ENCODE measurements around the gene BRSK1. TPM values are rescaled to one million over a fixed set of nuclear protein-coding genes. Genes with fewer than 3 reads are reported as not detected.

BRSK1 gene
- total RNA-seq, 8 experiments from 2014 or later: 1.4 to 102 (median 77.8) TPM

DNA sequence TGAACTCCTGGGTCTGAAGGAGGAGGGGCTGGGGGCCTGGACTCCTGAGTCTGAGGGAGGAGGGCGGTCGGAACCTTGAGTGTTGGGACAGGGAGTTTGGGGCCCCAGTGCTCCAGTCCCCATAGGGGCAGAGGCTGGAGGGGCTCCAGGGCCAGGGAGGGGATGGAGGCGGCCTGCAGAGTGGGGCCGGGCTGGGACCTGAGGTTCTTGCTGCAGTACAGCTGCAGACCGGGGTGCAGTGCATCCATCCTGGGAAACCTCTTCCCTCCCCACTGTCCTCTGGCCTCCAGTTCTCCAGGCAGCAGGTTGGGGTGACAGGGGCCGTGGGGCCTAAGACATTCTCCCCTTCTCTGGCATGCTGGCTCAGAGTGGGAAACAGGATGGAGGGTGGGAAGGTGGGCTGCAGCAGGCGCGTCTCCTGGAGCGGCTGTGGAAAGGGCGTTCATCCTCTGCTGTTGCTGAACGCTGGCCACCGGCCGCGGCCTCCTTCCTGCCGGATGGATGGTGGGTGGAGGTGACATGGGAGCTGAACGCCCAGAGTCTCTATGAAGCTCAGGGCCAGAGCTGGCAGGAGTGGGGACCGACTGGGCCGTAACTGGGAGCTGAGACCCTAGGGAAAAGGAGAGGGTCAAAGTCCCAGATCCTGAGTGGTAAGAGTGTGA lies 1.6 kb downstream of the BRSK1 start:
- peaks cover 21 to 27% of the 10 kb centered on the region in 2 donors for H3K4me1 ChIP-seq (replicated peaks in 1 of 2)
- peak in 6 of 8 experiments; percentile 5 to 78 (median 10) for ATAC-seq (replicated peaks in 6 of 8)
- peak overlapping the region; percentile 91 to 100 (median 100) for H3K4me3 ChIP-seq
- peak overlapping the region; percentile 97 to 98 for H3K27ac ChIP-seq
- WGBS, 10 experiments: 39 to 92% (median 55%) methylated on average over 2 to 7 of the region's 18 CpGs; no CpG with 5 or more reads in 5 of the 10 experiments
- in situ Hi-C loops (cut with MboI; ENCODE audit: low pct_unique_long_range_greater_than_20kb in 2 of 9, low sequenced_read_pairs in 9 of 9, unreplicated experiment in 9 of 9): no loop called here

DNA sequence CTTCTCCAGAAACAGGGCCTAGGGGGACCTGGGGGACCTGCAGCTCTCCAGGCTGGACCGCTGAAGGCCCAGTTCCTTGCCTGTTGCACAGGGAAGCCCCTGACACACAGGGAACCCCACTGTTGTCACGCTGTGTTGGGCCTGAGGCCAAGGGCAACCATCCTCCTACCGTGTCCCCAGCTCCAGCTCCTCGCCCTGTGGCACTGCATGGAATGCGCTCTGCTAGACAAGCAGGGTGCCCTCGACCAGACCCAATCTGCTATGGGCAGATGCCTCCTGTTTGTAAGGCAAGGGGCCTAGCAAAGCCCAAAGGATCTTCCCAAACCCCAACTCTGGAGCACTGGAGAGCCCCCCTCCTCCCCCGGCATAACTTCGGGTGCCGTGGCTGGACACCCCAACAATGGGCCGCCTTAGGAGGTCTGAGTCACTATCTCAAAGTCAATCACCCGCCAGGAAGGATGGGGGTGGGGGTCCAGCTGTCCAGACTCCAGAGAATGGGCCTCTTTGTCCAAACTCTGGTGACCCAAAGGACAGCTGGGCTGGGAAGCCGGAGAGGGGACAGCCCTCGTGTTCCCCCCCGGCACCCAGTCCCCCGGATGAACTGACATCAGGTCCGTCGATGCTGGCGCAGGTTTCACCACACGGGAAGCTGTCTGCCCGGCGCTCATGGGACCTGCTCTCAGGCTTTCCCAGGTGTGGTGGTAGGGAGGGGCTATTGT lies 3.7 kb downstream of the BRSK1 start:
- ATAC-seq (replicated peaks in 6 of 8): no peak
- in situ Hi-C loops (cut with MboI; ENCODE audit: low pct_unique_long_range_greater_than_20kb in 2 of 9, low sequenced_read_pairs in 9 of 9, unreplicated experiment in 9 of 9): no loop called here
- H3K4me3 ChIP-seq: no peak overlapping the region
- H3K27ac ChIP-seq: no peak overlapping the region
- H3K4me1 ChIP-seq (replicated peaks in 1 of 2): peaks cover 10 to 17% of the 10 kb centered on the region in 2 donors
- WGBS, 10 experiments: 63 to 97% (median 93%) methylated on average over 3 to 6 of the region's 21 CpGs; no CpG with 5 or more reads in 7 of the 10 experiments

DNA sequence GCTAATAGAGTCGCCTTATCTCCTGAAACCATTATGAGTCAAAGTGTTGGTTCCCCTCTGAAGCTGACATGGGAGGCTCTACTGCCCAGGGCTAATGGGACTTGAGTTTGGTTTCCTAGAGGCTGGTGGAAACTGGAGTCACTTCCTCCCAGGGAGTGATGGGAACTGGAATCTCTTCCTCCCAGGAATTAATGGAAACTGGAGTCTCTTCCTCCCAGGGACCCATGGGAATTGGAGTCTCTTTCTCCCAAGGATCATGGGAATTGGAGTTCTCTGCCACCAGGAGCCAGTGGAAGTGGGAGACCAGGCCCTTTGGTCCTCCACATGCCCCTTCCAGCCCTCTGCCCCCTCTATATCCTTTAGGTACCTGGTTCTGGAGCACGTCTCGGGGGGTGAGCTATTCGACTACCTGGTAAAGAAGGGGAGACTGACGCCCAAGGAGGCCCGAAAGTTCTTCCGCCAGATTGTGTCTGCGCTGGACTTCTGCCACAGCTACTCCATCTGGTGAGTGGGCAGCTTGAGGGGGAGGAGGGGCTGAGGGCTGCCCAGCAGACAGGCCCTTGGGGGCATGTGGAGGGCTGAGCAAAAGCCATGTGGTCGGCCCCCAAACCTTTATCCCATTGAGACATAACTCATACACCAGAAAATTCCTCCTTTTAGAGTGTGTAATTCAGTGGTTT lies 5.5 kb downstream of the BRSK1 start:
- Histone ChIP-seq H3K27ac (no peak overlapping the region), H3K4me1 (replicated peaks in 1 of 2) (peaks cover 4 to 6% of the 10 kb centered on the region in 2 donors), H3K4me3 (no peak overlapping the region)
- in situ Hi-C loops (cut with MboI; ENCODE audit: low pct_unique_long_range_greater_than_20kb in 2 of 9, low sequenced_read_pairs in 9 of 9, unreplicated experiment in 9 of 9): no loop called here
- WGBS, 10 experiments: 83 to 100% (median 100%) methylated on average over 1 of the region's 9 CpGs; no CpG with 5 or more reads in 5 of the 10 experiments
- ATAC-seq (replicated peaks in 6 of 8): peak in 1 of 8 experiments; percentile 45

DNA sequence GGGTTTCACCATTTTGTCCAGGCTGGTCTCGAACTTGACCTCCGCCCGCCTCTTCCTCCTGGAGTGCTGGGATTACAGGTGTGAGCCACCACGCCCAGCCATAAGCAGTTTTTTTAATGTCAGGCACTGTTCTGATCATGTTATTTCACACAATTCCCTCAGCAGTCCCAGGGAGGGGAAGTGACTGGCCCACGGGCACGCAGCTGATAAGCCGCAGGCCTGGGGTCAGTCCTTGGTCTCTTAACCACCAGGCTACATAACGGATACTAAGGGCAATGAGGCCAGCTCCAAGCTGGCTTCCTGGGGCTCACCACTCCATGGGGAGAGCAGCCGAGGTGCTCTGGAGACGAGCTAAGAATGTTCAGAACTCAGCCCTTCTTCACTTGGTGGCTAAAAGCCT lies 13.5 kb downstream of the BRSK1 start:
- Histone ChIP-seq H3K27ac (no peak overlapping the region), H3K4me3 (no peak overlapping the region), H3K4me1 (replicated peaks in 1 of 2) (peaks cover 18% of the 10 kb centered on the region in 2 donors)
- 83 to 100% (median 96%) methylated on average over 1 to 6 of the region's 10 CpGs; no CpG with 5 or more reads in 6 of the 10 experiments for WGBS, 10 experiments
- ATAC-seq (replicated peaks in 6 of 8): no peak
- in situ Hi-C loops (cut with MboI; ENCODE audit: low pct_unique_long_range_greater_than_20kb in 2 of 9, low sequenced_read_pairs in 9 of 9, unreplicated experiment in 9 of 9): no loop called here

DNA sequence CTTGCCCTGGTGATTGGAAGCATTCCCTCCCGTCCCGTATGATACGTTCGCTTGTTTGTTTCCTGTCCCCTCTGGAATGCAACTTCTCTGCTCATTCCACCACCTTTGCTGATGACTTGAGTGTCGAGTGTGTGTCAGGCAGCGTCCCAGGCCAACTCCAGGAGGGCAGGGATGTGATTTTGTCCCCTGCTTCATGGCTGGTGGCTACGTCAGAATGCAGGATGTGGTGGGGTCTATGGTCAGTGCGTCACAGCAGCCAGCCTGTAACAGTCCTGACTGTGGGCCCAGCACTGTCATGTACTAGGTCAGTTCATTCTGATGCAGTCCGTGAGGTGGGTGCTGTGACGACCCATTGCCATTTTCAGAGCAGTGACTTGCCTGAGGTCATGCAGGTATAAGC lies 16.2 kb downstream of the BRSK1 start:
- Histone ChIP-seq H3K4me3 (no peak overlapping the region), H3K4me1 (replicated peaks in 1 of 2) (peaks cover 18% of the 10 kb centered on the region in 2 donors), H3K27ac (peak overlapping the region in 1 of 2 donors; percentile 71)
- in situ Hi-C loops (cut with MboI; ENCODE audit: low pct_unique_long_range_greater_than_20kb in 2 of 9, low sequenced_read_pairs in 9 of 9, unreplicated experiment in 9 of 9): no loop called here
- no peak for ATAC-seq (replicated peaks in 6 of 8)
- 20 to 100% (median 98%) methylated on average over 1 to 8 of the region's 10 CpGs; no CpG with 5 or more reads in 6 of the 10 experiments for WGBS, 10 experiments

DNA sequence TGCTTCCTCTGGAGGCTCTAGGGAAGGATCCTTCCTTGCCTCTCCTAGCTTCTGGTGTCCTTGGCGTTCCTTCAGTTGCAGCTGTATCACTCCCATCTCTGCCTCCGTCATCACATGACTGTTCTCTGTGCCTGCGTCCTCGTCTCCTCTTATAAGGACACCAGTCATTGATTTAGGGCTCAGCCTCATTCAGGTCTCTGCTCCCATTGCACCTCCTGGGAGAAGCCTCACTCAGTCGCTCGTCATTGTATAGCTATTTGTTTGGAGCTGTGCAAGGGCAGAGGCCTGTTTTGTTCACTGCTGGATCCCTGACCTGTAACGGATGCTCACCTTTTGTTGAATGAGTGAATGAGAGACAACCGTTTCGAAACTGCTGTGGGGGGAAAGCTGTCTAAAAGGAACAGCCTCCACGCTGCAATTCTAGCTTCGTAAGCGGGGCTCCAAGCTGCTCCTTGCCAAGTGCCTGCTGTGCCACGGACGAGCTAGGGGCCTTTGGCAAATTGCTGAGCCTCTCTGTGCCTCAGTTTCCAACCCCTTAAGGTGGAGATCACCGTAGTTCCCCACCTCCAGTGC lies 17.2 kb downstream of the BRSK1 start:
- peak overlapping the region; percentile 71 to 77 for H3K27ac ChIP-seq
- H3K4me3 ChIP-seq: no peak overlapping the region
- H3K4me1 ChIP-seq (replicated peaks in 1 of 2): peaks cover 18% of the 10 kb centered on the region in 2 donors
- 8 to 83% (median 32%) methylated on average over 1 to 9 of the region's 15 CpGs; no CpG with 5 or more reads in 2 of the 10 experiments for WGBS, 10 experiments
- ATAC-seq (replicated peaks in 6 of 8): peak in 5 of 8 experiments; percentile 52 to 82 (median 73)
- in situ Hi-C loops (cut with MboI; ENCODE audit: low pct_unique_long_range_greater_than_20kb in 2 of 9, low sequenced_read_pairs in 9 of 9, unreplicated experiment in 9 of 9): no loop called here

DNA sequence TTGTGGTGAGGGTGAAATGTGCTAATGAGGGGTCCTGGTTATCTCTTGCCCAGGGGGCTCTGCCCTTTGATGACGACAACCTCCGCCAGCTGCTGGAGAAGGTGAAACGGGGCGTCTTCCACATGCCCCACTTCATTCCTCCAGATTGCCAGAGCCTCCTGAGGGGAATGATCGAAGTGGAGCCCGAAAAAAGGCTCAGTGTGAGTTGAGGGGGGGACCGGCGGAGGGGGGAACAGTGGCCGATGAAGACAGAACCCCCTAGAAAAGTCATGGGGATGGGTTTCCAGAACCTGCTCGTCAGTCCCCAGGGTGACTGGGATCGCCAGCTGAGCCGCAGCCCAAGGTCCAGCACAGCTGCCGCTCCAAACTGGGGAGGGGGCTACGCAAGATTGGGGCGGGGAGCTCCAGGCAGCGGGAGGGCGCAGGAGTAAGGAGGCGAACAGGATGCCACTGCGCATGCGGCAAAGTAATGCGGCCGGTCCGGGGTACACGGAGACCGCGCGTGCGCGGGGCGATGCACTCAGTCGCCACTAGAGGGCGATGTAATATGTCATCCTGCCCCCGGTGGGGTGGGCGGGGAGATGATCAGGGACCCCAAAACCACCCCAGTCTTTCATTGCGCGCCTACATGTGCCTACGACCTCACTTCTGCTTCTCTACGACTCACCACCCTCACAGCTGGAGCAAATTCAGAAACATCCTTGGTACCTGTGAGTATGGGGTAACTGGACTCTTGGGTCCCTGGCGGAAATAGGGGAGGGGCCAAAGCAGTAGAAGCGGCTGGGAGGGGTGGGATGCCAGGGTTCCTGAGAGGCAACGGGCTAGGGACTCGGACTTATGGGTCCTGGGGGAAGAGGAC lies 17.9 kb downstream of the BRSK1 start:
- peaks cover 18% of the 10 kb centered on the region in 2 donors for H3K4me1 ChIP-seq (replicated peaks in 1 of 2)
- in situ Hi-C loops (cut with MboI; ENCODE audit: low pct_unique_long_range_greater_than_20kb in 2 of 9, low sequenced_read_pairs in 9 of 9, unreplicated experiment in 9 of 9): no loop called here
- 26 to 62% methylated on average over 7 to 10 of the region's 42 CpGs; no CpG with 5 or more reads in 8 of the 10 experiments for WGBS, 10 experiments
- no peak overlapping the region for H3K4me3 ChIP-seq
- peak; percentile 83 to 95 (median 86) for ATAC-seq (replicated peaks in 6 of 8)
- H3K27ac ChIP-seq: peak overlapping the region; percentile 71 to 77

DNA sequence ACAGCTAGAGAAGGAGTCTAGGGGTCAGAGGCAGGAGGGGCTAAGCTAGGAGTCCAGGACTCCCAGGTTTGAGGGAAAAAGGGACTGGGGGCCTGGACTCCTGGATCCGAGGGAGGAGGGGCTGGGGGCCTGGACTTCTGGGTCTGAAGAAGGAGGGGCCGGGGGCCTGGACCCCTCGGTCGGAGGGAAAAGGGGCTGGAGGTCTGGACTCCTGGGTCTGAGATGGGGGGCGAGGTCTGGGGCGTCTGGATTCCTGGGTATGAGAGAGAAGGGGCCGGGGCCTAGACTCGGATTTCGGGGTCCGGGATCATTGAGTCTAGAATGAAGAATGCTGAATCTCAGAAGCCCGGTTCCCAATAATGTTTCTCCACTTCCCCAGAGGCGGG lies 18.5 kb downstream of the BRSK1 start:
- WGBS, 10 experiments: 100% methylated on average over 2 of the region's 12 CpGs; no CpG with 5 or more reads in 9 of the 10 experiments

DNA sequence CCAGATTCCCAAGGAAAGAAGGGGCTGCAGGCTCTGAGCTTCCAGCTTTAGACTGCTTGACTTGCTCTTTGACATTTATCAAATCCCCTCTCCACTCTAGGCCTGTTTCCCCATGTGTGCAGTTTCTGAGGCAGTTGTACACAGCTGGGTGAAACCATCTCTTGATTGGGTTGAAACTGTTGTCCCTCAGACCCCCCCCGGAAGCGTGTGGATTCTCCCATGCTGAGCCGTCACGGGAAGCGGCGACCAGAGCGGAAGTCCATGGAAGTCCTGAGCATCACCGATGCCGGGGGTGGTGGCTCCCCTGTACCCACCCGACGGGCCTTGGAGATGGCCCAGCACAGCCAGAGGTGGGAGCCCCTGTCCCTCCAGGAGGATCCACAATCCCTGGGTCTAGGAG lies 19.7 kb downstream of the BRSK1 start:
- WGBS, 10 experiments: 97 to 100% (median 99%) methylated on average over 2 to 5 of the region's 11 CpGs; no CpG with 5 or more reads in 6 of the 10 experiments
- H3K27ac ChIP-seq: no peak overlapping the region
- no peak for ATAC-seq (replicated peaks in 6 of 8)

More for the DNA sequence above, 18.5 kb downstream of the BRSK1 start:
- in situ Hi-C loops (cut with MboI; ENCODE audit: low pct_unique_long_range_greater_than_20kb in 2 of 9, low sequenced_read_pairs in 9 of 9, unreplicated experiment in 9 of 9): no loop called here
- peaks cover 18% of the 10 kb centered on the region in 2 donors for H3K4me1 ChIP-seq (replicated peaks in 1 of 2)
- no peak for ATAC-seq (replicated peaks in 6 of 8)
- H3K27ac ChIP-seq: peak overlapping the region in 1 of 2 donors; percentile 71
- no peak overlapping the region for H3K4me3 ChIP-seq

DNA sequence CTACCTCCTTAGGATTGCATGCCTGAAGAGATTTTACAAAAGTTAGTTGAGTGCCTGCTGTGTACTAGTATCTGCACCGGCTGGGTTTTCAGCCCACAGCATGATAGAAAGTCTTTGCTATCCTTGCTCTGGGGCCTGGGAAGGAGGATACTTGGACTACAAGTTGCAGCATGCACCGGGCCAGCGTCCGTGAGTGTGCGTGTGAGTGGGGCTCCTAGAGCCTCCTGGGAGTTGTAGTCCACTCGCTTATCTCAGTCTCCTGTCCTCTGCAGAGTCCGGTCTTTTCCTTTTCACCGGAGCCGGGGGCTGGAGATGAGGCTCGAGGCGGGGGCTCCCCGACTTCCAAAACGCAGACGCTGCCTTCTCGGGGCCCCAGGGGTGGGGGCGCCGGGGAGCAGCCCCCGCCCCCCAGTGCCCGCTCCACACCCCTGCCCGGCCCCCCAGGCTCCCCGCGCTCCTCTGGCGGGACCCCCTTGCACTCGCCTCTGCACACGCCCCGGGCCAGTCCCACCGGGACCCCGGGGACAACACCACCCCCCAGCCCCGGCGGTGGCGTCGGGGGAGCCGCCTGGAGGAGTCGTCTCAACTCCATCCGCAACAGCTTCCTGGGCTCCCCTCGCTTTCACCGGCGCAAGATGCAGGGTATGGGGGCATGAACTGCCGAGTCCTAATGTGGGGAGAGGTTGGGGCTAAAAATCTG lies 20.6 kb downstream of the BRSK1 start:
- H3K4me1 ChIP-seq (replicated peaks in 1 of 2): peaks cover 18% of the 10 kb centered on the region in 2 donors
- in situ Hi-C loops (cut with MboI; ENCODE audit: low pct_unique_long_range_greater_than_20kb in 2 of 9, low sequenced_read_pairs in 9 of 9, unreplicated experiment in 9 of 9): no loop called here
- 33 to 100% (median 67%) methylated on average over 1 to 12 of the region's 39 CpGs; no CpG with 5 or more reads in 3 of the 10 experiments for WGBS, 10 experiments
- H3K27ac ChIP-seq: no peak overlapping the region
- H3K4me3 ChIP-seq: no peak overlapping the region
- peak in 2 of 8 experiments; percentile 17 to 51 for ATAC-seq (replicated peaks in 6 of 8)

More for the DNA sequence above, 19.7 kb downstream of the BRSK1 start:
- peaks cover 18% of the 10 kb centered on the region in 2 donors for H3K4me1 ChIP-seq (replicated peaks in 1 of 2)
- in situ Hi-C loops (cut with MboI; ENCODE audit: low pct_unique_long_range_greater_than_20kb in 2 of 9, low sequenced_read_pairs in 9 of 9, unreplicated experiment in 9 of 9): no loop called here
- no peak overlapping the region for H3K4me3 ChIP-seq

DNA sequence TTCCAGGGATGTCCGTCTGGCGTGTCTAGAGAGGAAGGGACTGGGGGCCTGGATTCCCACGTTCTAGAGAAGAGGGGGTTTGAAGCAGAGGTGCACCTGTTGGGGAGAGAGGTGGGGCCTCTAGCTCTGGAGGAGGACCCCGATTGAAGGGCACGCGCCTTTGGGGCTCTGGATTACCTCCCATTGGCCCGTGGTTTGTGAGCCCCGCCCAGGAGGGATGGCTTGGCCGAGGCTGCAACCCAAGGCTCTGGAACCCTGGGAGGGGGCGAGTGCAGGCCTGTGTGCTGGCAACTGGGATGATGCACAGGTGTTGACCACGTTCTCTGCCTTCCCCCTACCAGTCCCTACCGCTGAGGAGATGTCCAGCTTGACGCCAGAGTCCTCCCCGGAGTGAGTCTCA lies 21.2 kb downstream of the BRSK1 start:
- WGBS, 10 experiments: 40 to 96% (median 82%) methylated on average over 3 to 5 of the region's 14 CpGs; no CpG with 5 or more reads in 7 of the 10 experiments
- peaks cover 18% of the 10 kb centered on the region in 2 donors for H3K4me1 ChIP-seq (replicated peaks in 1 of 2)
- H3K27ac ChIP-seq: no peak overlapping the region
- in situ Hi-C loops (cut with MboI; ENCODE audit: low pct_unique_long_range_greater_than_20kb in 2 of 9, low sequenced_read_pairs in 9 of 9, unreplicated experiment in 9 of 9): no loop called here
- no peak overlapping the region for H3K4me3 ChIP-seq
- ATAC-seq (replicated peaks in 6 of 8): no peak

All from motor neuron (in vitro differentiated cells).